ENCODE measurements around the gene L1TD1.
"Not testable (repeated sequence)": the region's sequence is repeated elsewhere in the genome, so short reads cannot be mapped to it uniquely, and the experiment has no call there.

Gene L1TD1

GRCh38 chr1:62235576-62235975 lies 40.9 kb downstream of the L1TD1 start:
- TF ChIP-seq POLR2A (IDR thresholded peaks at IDR 0.05; ENCODE audit: low read length) (no peak), GATA1 (IDR thresholded peaks at IDR 0.05; ENCODE audit: low read depth, low read length) (no peak)
- no peak for DNase-seq

GRCh38 chr1:62237361-62237760 lies 42.7 kb downstream of the L1TD1 start:
- DNase-seq, result no peak
- TF ChIP-seq POLR2A (IDR thresholded peaks at IDR 0.05; ENCODE audit: low read length) (no peak), GATA1 (IDR thresholded peaks at IDR 0.05; ENCODE audit: low read depth, low read length) (no peak)

- TF ChIP-seq POLR2A (IDR thresholded peaks at IDR 0.05; ENCODE audit: low read length) (no peak), GATA1 (IDR thresholded peaks at IDR 0.05; ENCODE audit: low read depth, low read length) (no peak)
- DNase-seq, result no peak
Measured at GRCh38 chr1:62237950-62238374, 43.3 kb downstream of the L1TD1 start.

- TF ChIP-seq GATA1 (IDR thresholded peaks at IDR 0.05; ENCODE audit: low read depth, low read length) (no peak), POLR2A (IDR thresholded peaks at IDR 0.05; ENCODE audit: low read length) (no peak)
- DNase-seq, result no peak
Measured at GRCh38 chr1:62238507-62238906, 43.9 kb downstream of the L1TD1 start.

- not testable (repeated sequence) for DNase-seq
Measured at GRCh38 chr1:62239652-62240403, 45.2 kb downstream of the L1TD1 start.

- TF ChIP-seq GATA1 (IDR thresholded peaks at IDR 0.05; ENCODE audit: low read depth, low read length) (no peak), POLR2A (IDR thresholded peaks at IDR 0.05; ENCODE audit: low read length) (no peak)
- no peak for DNase-seq
Measured at GRCh38 chr1:62240651-62241370, 46.2 kb downstream of the L1TD1 start.

GRCh38 chr1:62241371-62242131 lies 46.9 kb downstream of the L1TD1 start:
- TF ChIP-seq GATA1 (IDR thresholded peaks at IDR 0.05; ENCODE audit: low read depth, low read length), result no peak
- TF ChIP-seq POLR2A (IDR thresholded peaks at IDR 0.05; ENCODE audit: low read length), result no peak
- DNase-seq, result no peak

- DNase-seq, result not testable (repeated sequence)
Measured at GRCh38 chr1:62244380-62244779, 49.7 kb downstream of the L1TD1 start.

- no peak for TF ChIP-seq POLR2A (IDR thresholded peaks at IDR 0.05; ENCODE audit: low read length)
- TF ChIP-seq GATA1 (IDR thresholded peaks at IDR 0.05; ENCODE audit: low read depth, low read length), result no peak
Measured at GRCh38 chr1:62245201-62245600, 50.6 kb downstream of the L1TD1 start.

GRCh38 chr1:62247391-62248168 lies 52.9 kb downstream of the L1TD1 start:
- TF ChIP-seq GATA1 (IDR thresholded peaks at IDR 0.05; ENCODE audit: low read depth, low read length) (no peak), POLR2A (IDR thresholded peaks at IDR 0.05; ENCODE audit: low read length) (no peak)

More at GRCh38 chr1:62245201-62245600, 50.6 kb downstream of the L1TD1 start:
- no peak for DNase-seq

GRCh38 chr1:62250126-62250726 lies 55.6 kb downstream of the L1TD1 start:
- DNase-seq, result no peak
- no peak for TF ChIP-seq POLR2A (IDR thresholded peaks at IDR 0.05; ENCODE audit: low read length)
- no peak for TF ChIP-seq GATA1 (IDR thresholded peaks at IDR 0.05; ENCODE audit: low read depth, low read length)

More at GRCh38 chr1:62247391-62248168, 52.9 kb downstream of the L1TD1 start:
- DNase-seq, result no peak

- DNase-seq, result no peak
- TF ChIP-seq POLR2A (IDR thresholded peaks at IDR 0.05; ENCODE audit: low read length), result no peak
- no peak for TF ChIP-seq GATA1 (IDR thresholded peaks at IDR 0.05; ENCODE audit: low read depth, low read length)
Measured at GRCh38 chr1:62259551-62259950, 64.9 kb downstream of the L1TD1 start.

- no peak for TF ChIP-seq GATA1 (IDR thresholded peaks at IDR 0.05; ENCODE audit: low read depth, low read length)
- no peak for TF ChIP-seq POLR2A (IDR thresholded peaks at IDR 0.05; ENCODE audit: low read length)
- no peak for DNase-seq
Measured at GRCh38 chr1:62260688-62261087, 66.0 kb downstream of the L1TD1 start.

All from erythroblast (primary cell).